CD4-positive, alpha-beta T cell treated with Interleukin-1 beta for 1 hour (primary cell): ENCODE measurements around the gene CXCR6.
A peak's percentile ranks its signal among the peaks of the same experiment; 100 is the strongest.

Source experiments
- DNase-seq, 2 donors: peaks; one replicate each; pipeline ENCODE4 v3.0.0-alpha.2; 2020 to 2022

Gene CXCR6

DNA sequence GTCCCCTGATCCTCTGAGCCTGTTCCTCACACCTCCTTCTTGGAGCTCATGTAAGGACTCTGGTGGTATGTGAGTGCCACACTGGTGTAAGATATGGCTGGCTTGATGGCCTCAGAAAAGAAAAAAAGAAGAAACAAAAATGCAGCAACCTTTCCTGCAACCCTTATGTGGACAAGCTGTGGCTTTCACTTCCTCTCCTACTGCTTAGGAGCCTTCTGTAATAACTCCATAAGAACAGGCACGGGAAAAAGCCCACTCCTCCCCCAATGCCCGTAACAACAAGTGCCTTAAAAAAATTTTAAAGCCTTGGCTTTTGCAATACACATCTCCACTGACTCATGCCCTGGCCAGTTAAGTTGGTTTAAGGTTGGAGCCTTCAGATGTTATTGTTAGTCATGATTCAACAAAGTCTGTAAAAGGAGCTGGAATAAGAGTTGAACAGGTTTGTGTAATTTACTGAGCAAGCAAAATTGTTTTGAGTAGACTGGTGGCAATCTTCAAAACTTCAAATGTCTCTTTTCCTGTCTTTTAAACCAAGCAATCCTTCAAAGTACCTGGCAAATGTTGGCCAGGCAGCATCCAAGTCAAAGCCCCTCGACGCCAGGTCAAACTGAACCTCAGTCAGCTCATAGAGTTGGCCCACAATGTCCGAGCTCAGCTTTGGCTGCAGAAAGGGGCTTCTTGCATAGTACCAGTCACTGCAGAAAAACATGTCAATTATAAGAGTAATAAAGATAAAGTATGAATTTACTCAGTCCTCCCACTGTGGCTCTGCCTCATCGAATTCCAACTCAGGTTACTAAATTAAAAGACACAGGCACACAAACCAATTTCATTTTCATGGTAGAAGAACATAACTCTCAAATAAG, 29.5 kb downstream of the CXCR6 start:
- peak in 1 of 2 donors; percentile 57 for DNase-seq

DNA sequence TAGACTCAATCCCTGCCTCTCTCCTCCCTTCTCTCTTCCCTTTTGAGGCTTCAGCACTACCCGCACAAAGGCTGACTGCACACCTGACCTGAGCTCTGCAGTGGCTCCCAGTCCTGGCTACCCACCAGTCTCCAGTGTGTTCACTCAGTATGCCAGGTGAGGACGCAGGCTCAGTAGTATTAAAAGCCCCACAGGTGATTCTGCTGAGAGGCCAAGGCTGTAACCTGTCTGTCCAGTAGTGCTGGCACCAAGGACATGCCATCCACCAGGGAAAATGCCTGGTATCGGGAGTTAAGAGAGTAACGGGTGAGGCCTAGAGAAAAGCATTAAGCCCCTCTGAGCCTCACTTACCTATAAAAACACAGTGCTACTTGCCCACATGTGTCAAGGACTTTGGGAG, 31.4 kb downstream of the CXCR6 start:
- DNase-seq, result no peak

DNA sequence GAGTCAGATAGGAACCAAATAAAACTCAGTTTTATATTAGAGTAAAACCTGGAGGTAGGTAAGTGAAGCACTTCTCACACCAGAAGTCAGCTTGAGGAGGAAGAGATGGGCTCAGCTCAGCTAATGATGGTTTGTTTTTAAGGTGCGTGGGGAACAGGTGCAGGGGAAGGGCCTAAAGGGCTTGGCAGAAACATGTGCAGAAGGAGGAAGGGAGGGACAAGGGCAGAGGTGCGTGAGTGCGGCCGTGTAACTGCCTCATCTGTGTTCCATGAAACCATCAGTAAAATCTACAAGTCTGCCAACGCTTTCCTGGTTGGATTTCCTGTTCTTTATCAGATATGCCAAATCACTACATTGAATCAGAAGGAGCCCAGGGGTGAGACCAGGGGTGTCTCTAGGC, 32.4 kb downstream of the CXCR6 start:
- no peak for DNase-seq

DNA sequence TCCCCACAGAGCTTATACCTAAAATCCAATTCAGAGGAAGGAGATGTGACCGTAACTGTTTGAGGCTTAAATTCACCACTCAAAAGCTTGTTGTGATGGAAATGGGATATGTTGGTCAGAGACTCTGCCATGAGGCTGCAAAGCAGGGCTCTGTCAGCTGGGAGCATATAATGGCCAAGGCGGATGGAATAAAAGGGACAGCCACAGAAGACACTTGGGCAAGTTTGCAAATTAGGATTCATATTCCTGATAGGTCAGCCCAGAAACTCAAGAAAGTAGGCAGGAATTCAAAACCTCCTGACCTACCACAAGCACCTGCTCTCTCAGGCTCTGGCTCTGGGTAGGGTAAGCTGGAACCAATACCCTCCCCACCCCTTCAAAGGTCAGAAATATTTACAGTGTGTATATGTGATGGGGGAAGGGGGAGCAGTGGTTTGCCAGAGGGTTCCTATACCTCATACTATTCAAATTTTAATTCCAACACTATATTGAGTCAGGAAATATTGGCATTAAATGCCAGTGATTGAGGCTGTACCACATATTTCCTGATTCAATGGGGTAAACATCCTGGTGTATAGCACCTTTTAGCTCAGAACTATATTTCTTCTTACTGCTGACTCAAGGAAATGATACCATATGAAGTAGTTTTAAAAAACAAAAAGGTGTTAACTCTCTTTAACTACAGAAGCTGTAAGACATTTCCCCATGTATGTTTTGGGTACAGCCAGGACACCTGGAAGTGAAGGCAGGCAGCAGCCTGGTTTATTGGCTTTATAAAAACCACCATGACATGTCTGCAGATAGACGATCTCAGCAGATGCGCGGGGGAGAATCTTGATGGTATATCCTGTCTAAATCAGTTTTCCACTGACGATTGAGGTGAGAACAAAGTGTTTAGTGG, 33.2 kb downstream of the CXCR6 start:
- peak in 1 of 2 donors; percentile 48 for DNase-seq

DNA sequence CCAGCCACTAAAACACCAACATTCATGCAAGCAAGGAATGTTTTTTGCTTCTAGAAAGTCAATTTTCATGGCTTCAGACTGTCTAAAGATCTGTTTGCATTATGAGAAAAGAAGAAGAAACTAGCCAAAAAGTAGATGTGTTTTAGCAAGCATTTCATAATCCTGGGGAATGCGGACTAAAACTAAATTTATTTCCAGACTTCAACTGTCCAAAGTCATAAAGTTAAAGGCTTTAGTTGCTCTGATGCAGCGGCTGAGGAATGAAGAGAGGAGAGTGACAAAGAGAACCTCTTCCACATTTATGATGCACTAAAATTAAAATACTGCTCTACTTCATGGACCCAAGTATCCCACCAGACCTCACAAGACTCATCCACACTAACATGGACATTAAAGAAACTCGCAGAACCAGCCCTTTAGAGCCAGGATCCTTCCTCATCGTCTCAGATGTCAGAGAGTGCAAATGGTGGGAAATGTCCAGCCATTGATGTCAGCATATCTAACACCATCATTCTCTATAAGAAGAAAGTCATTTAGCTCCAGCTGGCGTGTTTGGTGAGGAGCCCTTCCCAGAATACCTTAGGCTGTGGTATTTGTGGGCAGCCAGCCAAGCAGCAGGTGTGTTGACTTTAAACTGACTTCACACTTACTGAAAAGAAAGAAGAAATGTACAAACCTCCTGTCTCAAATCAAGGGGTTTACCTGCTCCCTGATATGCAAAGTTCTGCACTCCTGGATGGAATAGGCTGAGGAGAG, 34.9 kb downstream of the CXCR6 start:
- DNase-seq, result peak in 1 of 2 donors; percentile 42

DNA sequence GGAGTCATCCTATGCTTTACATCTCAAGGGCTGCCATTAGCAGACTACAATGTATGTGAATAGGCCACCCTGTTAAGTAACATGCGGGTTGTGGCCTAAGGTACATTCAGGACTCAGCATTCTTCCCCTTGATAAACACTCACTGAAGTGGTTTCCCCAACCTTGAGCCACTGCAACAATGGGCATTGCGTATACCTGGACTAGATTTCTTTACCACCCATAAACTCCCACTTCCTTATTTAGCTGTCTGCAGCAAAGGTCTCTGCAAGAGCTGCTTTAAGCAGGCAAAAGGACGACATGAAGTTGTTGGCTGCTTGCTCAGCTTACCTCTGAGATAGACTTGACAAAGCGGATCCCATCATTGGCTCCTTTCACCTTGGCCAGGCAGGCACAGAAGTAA, 36.1 kb downstream of the CXCR6 start:
- DNase-seq, result no peak

DNA sequence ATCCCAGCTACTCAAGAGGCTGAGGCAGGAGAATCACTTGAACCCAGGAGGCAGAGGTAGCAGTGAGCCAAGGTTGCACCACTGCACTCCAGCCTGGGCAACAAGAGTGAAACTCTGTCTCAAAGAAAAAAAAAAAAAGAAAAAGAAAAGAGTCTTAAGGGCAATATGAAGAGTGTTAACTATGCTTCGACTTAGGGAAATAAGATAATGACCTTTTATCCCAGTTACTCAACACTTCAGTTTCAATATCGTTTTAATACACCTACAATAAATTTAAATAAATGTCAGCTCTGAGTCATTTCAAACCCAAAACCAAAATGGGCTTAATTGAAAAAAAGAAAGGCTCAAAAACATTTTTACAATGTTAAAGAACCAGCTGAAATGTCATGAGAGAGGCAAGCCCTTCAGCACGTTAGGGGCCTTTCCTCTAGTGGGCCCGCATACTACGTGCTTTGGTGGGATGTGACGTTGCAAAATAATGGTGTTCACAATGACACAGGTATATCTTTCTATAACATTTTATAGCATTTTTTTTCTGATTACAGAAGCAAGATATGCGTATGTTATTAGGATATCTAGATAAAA, 37.1 kb downstream of the CXCR6 start:
- DNase-seq, result no peak

DNA sequence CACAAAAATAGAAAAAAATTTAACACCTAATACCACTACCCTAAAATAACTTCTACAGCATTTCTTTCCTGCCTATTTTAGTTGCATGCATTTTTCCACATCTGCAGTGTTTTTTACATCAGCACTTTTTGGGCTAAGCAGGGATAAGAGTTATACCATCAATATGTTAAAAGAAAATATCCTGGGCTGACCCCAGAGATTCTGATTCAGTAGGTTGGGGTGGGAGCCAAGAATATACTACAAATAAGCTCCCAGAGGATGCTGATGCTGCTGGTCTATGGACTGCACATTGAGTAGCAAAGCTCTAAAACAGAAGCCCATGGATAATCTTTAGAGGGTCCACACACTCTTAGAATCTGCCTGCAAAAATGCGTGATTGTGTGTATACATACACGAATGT, 37.6 kb downstream of the CXCR6 start:
- DNase-seq, result no peak

DNA sequence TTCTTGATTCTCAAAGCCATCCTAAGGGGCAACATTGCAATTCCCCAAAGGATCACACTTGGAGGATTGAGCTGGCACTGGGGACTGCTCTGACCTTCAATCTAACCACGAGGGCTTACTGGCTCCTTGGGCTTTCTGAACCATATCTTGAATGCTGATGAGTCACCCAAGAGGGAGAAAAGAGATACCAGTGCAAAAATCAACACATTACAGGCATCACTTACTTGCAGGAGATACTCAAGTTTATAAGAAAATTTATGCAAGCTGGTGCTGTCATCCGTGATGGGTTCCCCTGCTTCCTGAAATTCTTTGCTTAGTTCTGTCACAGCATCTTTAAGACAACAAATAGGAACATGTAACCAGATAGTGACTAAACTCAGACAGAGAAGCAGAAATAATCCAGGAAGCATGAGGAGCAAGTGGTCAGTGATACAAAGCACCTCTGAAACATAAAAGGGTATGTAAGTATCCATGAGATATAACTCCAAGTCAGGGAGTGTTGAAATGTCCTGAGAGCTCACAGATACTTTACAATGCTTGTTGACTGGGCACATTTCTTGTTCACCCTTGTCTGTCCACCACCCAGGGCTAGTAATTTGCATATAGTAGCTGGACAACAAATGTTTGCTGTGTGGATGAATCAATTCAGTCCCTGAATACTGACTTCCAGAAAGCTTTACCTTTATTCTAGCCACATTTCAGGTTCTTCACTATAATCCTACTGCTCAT, 38.2 kb downstream of the CXCR6 start:
- no peak for DNase-seq

DNA sequence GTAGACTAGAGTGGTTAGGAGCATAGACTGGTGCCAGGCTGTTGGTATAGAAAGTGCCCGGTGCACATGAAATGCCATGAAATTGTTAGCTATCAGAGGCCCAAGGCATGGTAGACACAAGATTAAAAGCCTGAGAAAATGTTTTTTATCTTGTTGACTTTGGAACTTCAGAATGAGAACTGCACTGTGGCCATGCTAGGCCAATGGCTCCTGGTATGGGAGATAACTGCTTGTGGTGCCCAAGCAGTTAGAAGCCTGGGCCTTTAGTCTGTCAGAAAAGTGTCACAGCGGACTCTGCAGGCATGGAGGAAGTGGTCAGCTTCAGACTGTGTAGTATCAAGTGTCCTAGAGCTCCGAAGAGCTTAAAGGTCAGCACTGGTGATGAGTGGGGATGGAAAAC, 40.5 kb downstream of the CXCR6 start:
- DNase-seq, result no peak

DNA sequence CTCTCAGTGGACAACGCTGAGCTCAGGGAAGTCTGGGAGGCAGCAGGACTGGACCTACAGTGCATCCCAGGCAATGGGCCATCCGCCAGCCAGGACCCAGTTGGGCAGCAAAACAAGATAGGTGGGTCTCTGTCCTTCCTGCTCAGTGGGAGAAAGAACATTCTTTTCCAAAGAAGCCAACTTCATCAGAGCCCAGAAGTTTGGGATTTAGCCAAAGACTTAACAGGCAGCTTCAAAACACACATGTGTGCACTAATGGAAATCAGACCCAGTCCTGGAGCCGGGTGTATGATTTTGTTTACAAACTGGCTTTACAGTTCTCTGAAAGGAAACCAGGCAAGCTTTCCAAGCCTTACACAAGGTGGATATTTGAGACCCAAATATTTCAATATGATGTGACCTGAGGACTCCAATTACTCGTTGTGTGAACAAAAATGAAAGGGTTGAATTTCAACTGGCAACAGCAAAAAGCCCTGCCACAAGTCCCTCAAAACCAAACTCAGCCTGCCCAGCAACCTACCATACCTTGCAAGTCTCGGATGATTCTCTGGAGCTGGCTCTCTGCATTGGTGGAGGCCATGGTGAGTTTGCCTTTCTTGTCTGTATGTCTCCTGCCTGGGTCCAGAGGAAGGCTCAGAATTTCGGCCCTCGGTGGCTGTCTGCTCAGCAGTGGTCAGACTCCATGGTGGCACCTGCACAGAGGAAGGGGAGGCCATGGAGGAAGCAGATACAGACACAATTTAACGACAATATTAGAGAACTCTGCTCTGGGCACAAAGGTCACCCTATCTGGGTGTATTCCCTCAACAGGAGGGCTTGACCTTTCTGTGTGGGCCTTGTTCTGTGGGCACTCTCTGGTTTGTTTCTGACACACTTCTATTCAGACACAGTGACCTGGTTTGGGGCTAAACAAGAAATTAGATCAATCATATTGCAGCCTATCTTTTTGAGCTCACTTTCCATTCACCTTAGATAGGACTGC, 41.4 kb downstream of the CXCR6 start:
- DNase-seq, result no peak

DNA sequence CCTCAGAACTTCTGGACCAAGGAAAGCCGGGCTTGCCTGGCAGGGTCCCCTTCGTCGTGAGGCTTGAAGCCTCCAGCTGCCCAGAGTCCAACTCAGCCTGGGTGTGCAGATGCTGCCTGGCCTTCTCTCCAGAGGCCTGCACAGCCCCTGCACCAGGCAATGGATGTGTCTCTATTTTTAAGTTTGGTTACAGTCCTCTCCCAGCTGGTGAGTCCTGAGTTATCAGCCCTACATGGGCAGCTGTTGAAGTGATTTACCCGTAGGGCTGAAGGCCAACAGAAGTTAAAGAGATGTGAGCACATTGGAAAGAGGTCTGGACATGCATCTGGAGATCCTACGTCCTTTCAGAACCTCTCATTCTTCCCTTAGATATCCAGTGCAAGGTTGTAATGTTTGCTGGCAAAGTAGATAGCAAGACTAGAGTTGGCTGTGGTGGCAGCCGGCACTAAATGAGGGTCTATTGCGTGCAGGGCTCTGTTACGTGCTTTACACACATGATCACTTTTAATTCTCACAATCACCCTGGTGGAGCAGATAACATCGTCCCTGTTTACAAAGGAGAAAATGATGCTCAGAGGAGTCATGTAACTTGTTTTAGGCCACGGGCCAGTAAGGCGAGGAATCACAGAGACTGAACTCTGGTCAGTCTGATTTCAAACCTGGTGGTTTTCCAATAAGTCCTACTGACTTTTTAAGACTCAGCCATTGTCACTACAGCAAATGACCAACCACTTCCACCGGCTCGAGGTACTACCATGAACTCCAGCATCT, 42.5 kb downstream of the CXCR6 start:
- no peak for DNase-seq

DNA sequence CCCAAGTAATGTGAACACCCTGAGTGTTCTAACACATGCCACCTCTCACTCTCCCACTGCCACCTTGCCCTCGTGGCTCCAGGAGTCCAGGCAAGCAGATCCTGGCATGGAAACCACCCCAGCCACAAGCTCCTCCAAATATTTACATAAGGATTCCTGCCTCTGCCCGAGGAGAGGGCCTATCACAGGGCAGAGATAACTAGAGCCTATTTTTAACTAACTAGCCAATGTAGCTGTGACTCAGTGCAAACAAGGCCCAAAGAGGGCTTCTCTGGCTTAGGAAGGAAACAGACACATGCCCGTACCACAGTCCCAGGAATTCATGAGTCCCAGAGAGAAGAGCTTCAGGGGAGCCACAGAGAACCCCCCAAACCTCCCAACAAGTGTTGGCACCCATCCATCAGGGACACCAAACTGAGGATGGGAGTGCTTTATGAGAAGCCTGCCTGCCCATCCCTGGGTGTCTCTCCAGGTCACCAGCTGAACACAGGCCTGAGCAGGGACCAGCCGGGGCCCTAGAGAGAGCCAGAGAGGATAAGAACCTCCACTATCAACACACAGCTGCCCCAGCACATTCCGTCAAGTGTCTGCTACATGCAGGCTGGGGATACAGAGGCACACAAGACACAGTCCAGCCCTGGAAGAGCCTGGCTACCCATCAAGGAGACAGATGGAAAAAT, 43.2 kb downstream of the CXCR6 start:
- DNase-seq, result no peak

DNA sequence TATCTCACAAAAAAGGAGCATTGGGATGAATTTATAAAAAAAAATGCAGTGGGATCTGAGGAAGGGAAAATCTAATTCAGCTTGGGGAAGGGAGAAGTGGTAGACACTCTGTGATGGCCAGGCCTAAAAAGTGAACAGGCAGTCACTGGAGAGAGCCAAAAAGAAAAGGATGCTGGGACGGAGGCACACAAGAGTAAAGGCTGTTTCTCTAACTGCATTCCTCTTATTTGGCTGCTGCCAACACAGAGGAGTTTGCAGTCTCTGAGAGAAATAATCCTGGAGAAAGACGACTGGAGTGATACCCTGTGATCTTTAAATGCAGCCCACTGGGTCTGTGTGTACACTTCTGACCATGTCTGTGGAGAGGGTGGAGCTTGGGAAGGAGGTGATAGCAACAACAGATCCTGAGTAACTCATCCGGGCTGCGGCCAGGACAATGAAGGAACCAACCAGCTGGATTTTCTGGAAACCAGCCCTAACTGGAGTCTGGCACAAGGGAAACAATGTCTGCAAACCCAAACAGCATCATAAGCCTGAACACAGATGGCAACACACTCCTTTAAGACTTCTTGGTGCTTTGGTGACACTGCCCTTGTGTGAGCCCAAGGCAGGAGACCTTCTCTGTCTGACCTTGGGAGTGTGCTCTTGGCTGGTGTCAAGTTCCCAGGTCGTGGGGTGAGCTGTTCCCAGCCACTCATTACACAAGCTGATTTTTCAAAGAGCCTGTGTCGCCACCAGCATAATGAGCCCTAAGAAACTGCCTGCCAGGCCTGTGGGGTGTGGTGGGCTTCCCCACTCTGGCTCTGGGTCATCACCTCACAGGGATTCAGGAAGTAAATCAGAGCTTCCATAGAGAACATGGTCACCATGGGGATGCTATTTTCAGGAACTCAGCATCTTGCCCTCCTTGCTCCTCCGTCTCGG, 44.4 kb downstream of the CXCR6 start:
- no peak for DNase-seq

DNA sequence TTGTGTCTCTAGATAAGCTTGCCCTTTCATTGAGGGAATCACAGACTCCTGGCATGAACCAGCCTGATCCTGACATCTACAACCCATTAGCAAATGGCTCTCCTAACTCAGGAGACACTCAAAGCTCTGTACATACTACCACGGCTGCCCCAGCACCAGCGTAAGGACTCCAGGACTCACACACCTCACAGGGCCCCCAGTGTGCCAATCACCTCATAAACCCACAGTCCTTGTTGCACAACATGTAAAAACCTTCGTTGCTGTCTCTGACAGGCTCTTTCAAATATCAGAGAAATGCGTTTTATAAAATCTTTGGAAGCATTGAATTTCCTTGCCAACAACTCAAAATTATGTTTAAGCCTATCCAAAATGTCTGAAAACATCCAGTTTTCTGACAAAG, 45.1 kb downstream of the CXCR6 start:
- no peak for DNase-seq

DNA sequence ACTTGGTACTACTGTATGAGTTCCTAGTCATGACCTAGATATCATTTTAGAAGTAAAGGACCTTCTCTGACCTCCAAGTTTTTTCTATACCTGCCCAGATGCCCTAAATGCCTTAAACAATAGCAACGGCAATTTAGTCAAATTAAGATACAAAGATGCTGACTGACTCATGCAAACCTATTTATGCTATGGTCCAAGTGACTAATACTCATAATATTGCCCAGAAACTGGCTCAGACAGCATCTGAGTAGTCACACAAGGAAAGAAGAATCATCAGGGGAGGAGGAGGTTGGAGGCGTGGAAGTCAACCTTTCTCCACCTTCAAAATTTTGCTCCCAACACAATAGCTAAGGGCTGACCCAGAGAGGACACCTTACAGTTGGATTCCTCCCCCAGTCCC, 45.5 kb downstream of the CXCR6 start:
- DNase-seq, result no peak

DNA sequence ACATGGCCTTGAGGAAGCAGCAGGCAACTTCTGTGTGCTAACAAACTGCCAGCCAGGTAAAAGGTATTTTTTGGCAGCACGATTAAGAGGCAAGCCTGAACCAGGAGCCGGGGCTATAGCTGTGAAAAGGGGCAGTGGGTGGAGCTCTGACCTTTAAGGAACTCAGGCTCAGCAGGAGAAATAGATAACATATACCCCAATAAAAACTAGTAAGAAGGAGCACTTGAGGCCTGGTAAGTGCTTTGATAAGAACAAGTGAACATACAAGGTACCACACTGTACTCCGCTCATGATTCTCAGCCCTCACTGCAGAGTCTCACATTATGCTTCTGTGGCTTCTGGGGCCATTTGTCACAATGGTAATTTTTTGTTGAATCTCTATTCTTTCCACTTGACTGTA, 46.9 kb downstream of the CXCR6 start:
- DNase-seq, result no peak

DNA sequence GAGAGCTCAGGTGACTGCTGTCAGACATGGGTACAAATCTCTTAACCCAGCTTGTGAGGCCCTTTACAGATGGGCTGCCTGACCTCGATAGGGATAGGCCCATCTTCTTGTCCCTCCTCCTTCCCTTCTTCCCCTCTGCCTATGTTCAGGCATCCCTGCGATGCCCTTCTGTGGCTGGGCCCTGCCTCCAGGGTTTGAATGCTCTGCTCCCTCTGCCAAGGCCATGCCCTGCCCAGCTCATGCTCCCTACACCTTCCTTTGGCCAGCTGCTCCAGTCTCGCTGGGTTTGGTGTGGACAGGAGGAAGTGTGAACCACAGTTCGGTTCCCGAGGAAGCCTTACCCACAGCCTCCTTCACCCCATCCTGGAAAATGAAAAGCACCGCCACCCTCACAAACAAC, 48.1 kb downstream of the CXCR6 start:
- no peak for DNase-seq
